Neural progenitor cell (in vitro differentiated cells): Measurements from ENCODE around the gene STRIT1. TPM values are rescaled to one million over a fixed set of nuclear protein-coding genes. Genes with fewer than 3 reads are reported as not detected.

Experiments used
- DNase-seq: peaks from one replicate; pipeline ENCODE4 v3.0.0-alpha.2; 2016; ENCODE audit warnings: low spot score
- H2AFZ ChIP-seq: fragments of 200-600 bp; sonication (generic); replicated peaks from 2 replicates; pipeline ENCODE4 v1.6.1; 2016; ENCODE audit warnings: antibody characterized with exemption
- H3F3A ChIP-seq: fragments of 200-600 bp; sonication (generic); 2 replicates; pipeline ENCODE4 v1.6.1; 2016; ENCODE audit warnings: antibody characterized with exemption, low read depth
- H3K27ac ChIP-seq: fragments of 200-600 bp; sonication (generic); 2 replicates; pipeline ENCODE4 v1.5.1; 2016; ENCODE audit warnings: mild to moderate bottlenecking
- H3K27me3 ChIP-seq: fragments of 200-600 bp; sonication (generic); 2 replicates; pipeline ENCODE4 v1.6.1; 2016; ENCODE audit warnings: mild to moderate bottlenecking, moderate library complexity
- H3K36me3 ChIP-seq: fragments of 200-600 bp; sonication (generic); 2 replicates; pipeline ENCODE4 v1.5.1; 2016
- H3K4me1 ChIP-seq: fragments of 200-600 bp; sonication (generic); 2 replicates; pipeline ENCODE4 v1.6.1; 2016; ENCODE audit warnings: mixed run types
- H3K4me2 ChIP-seq: fragments of 200-600 bp; sonication (generic); 2 replicates; pipeline ENCODE4 v1.6.1; 2016
- H3K4me3 ChIP-seq: fragments of 200-600 bp; sonication (generic); 2 replicates; pipeline ENCODE4 v1.5.1; 2016
- H3K79me2 ChIP-seq: fragments of 200-600 bp; sonication (generic); 2 replicates; pipeline ENCODE4 v1.6.1; 2016; ENCODE audit warnings: low read depth
- H3K9ac ChIP-seq: fragments of 200-600 bp; sonication (generic); 2 replicates; pipeline ENCODE4 v1.6.1; 2016
- H3K9me3 ChIP-seq: fragments of 200-600 bp; sonication (generic); 2 replicates; pipeline ENCODE4 v1.5.1; 2016; ENCODE audit warnings: low read depth
- H4K20me1 ChIP-seq: fragments of 200-600 bp; sonication (generic); 2 replicates; pipeline ENCODE4 v1.6.1; 2016; ENCODE audit warnings: low read depth
- H3K27ac Mint-ChIP-seq: 3 replicates; pipeline ENCODE4 v1.8.0; 2021; ENCODE audit warnings: mixed read lengths
- H3K27me3 Mint-ChIP-seq: 2 replicates; pipeline ENCODE4 v1.8.0; 2022; ENCODE audit warnings: low read depth, mild to moderate bottlenecking, inconsistent platforms, moderate library complexity, mixed read lengths; ENCODE audit not compliant: insufficient read depth
- H3K36me3 Mint-ChIP-seq: 3 replicates; pipeline ENCODE4 v1.8.0; 2021; ENCODE audit warnings: mixed read lengths
- H3K4me1 Mint-ChIP-seq: 3 replicates; pipeline ENCODE4 v1.8.0; 2021; ENCODE audit warnings: mixed read lengths
- H3K4me3 Mint-ChIP-seq: 3 replicates; pipeline ENCODE4 v1.8.0; 2021; ENCODE audit warnings: mild to moderate bottlenecking, moderate library complexity, mixed read lengths
- H3K9me3 Mint-ChIP-seq: 3 replicates; pipeline ENCODE4 v1.8.0; 2020; ENCODE audit warnings: mixed read lengths
- EZH2 ChIP-seq: fragments of 200-600 bp; sonication (generic); IDR thresholded peaks from 2 replicates; pipeline ENCODE4 v1.6.1; 2017; ENCODE audit warnings: antibody characterized with exemption, mild to moderate bottlenecking, moderate library complexity
- EZH2phosphoT487 ChIP-seq: fragments of 200-600 bp; sonication (generic); IDR thresholded peaks from 2 replicates; pipeline ENCODE4 v1.6.1; 2017; ENCODE audit warnings: antibody characterized with exemption
- total RNA-seq: library from RNA; depleted of rRNA; stranded (reverse); fragments of >200 nt; gene quantifications from 2 replicates; pipeline ENCODE4 v1.2.3, GENCODE V29; 2015; ENCODE audit warnings: low replicate concordance
- TF ChIP-seq, protein P1 (sequence below): fragments of 200-600 bp; sonication (generic); IDR thresholded peaks from 2 replicates; pipeline ENCODE4 v1.5.1; 2017; ENCODE audit warnings: antibody characterized with exemption, mild to moderate bottlenecking

The STRIT1 gene
- total RNA-seq, 1 donor from 2014 or later = not detected

GRCh38 chr3:155244216-155244615 lies 49.3 kb downstream of the STRIT1 start:
- no peak overlapping the region for H3K4me3 Mint-ChIP-seq
- Histone ChIP-seq H3F3A (no peaks in the 10 kb centered on the region), H3K4me3 (no peak overlapping the region), H3K27me3 (no peaks in the 10 kb centered on the region), H3K36me3 (no peaks in the 10 kb centered on the region), H2AFZ (no peak overlapping the region), H4K20me1 (no peaks in the 10 kb centered on the region), H3K9me3 (no peaks in the 10 kb centered on the region), H3K27ac (no peak overlapping the region), H3K4me2 (no peak overlapping the region), H3K79me2 (no peaks in the 10 kb centered on the region), H3K9ac (no peak overlapping the region), H3K4me1 (no peaks in the 10 kb centered on the region)
- TF ChIP-seq, protein P1, sequence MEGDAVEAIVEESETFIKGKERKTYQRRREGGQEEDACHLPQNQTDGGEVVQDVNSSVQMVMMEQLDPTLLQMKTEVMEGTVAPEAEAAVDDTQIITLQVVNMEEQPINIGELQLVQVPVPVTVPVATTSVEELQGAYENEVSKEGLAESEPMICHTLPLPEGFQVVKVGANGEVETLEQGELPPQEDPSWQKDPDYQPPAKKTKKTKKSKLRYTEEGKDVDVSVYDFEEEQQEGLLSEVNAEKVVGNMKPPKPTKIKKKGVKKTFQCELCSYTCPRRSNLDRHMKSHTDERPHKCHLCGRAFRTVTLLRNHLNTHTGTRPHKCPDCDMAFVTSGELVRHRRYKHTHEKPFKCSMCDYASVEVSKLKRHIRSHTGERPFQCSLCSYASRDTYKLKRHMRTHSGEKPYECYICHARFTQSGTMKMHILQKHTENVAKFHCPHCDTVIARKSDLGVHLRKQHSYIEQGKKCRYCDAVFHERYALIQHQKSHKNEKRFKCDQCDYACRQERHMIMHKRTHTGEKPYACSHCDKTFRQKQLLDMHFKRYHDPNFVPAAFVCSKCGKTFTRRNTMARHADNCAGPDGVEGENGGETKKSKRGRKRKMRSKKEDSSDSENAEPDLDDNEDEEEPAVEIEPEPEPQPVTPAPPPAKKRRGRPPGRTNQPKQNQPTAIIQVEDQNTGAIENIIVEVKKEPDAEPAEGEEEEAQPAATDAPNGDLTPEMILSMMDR = no peak
- TF ChIP-seq EZH2 (no peak), EZH2phosphoT487 (no peak)
- H3K36me3 Mint-ChIP-seq = no peaks in the 10 kb centered on the region
- no peaks in the 10 kb centered on the region for H3K27me3 Mint-ChIP-seq
- H3K9me3 Mint-ChIP-seq = peaks cover 3% of the 10 kb centered on the region
- no peak overlapping the region for H3K27ac Mint-ChIP-seq
- DNase-seq = no peak
- H3K4me1 Mint-ChIP-seq = peaks cover 2% of the 10 kb centered on the region

- no peak overlapping the region for H3K4me2 ChIP-seq
- Mint-ChIP-seq H3K27ac (no peak overlapping the region), H3K36me3 (no peaks in the 10 kb centered on the region), H3K4me1 (peaks cover 2% of the 10 kb centered on the region), H3K27me3 (no peaks in the 10 kb centered on the region), H3K9me3 (peaks cover 3% of the 10 kb centered on the region), H3K4me3 (no peak overlapping the region)
- no peaks in the 10 kb centered on the region for H4K20me1 ChIP-seq
- no peaks in the 10 kb centered on the region for H3K27me3 ChIP-seq
- no peaks in the 10 kb centered on the region for H3K79me2 ChIP-seq
- TF ChIP-seq EZH2 (no peak), EZH2phosphoT487 (no peak)
- TF ChIP-seq, protein P1 = no peak
- H3K9me3 ChIP-seq = no peaks in the 10 kb centered on the region
- no peak overlapping the region for H2AFZ ChIP-seq
- no peak overlapping the region for H3K4me3 ChIP-seq
- no peak overlapping the region for H3K27ac ChIP-seq
- H3F3A ChIP-seq = no peaks in the 10 kb centered on the region
- no peak for DNase-seq
- no peaks in the 10 kb centered on the region for H3K4me1 ChIP-seq
- H3K36me3 ChIP-seq = no peaks in the 10 kb centered on the region
- H3K9ac ChIP-seq = no peak overlapping the region
Observed at GRCh38 chr3:155243512-155243921, 50.0 kb downstream of the STRIT1 start.

GRCh38 chr3:155242342-155242741 lies 51.1 kb downstream of the STRIT1 start:
- no peaks in the 10 kb centered on the region for H3K36me3 Mint-ChIP-seq
- no peak overlapping the region for H3K4me3 Mint-ChIP-seq
- TF ChIP-seq, protein P1 = no peak
- TF ChIP-seq EZH2phosphoT487 (no peak), EZH2 (no peak)
- H3K4me3 ChIP-seq = no peak overlapping the region
- H3K9me3 Mint-ChIP-seq = peaks cover 3% of the 10 kb centered on the region
- H3K27me3 Mint-ChIP-seq = no peaks in the 10 kb centered on the region
- no peak overlapping the region for H2AFZ ChIP-seq
- no peak overlapping the region for H3K27ac ChIP-seq
- H3K4me2 ChIP-seq = no peak overlapping the region
- no peaks in the 10 kb centered on the region for H4K20me1 ChIP-seq
- H3F3A ChIP-seq = no peaks in the 10 kb centered on the region
- no peak for DNase-seq
- no peak overlapping the region for H3K9ac ChIP-seq
- H3K4me1 ChIP-seq = no peaks in the 10 kb centered on the region
- H3K27me3 ChIP-seq = no peaks in the 10 kb centered on the region
- no peak overlapping the region for H3K27ac Mint-ChIP-seq
- peaks cover 2% of the 10 kb centered on the region for H3K4me1 Mint-ChIP-seq
- no peaks in the 10 kb centered on the region for H3K79me2 ChIP-seq
- H3K36me3 ChIP-seq = no peaks in the 10 kb centered on the region
- no peaks in the 10 kb centered on the region for H3K9me3 ChIP-seq
